ENCODE results near the gene DHRS2. TPM values are rescaled to one million over a fixed set of nuclear protein-coding genes. Genes with fewer than 3 reads are reported as not detected.
A peak's percentile ranks its signal among the peaks of the same experiment; 100 is the strongest.
"Not testable (repeated sequence)": the region's sequence is repeated elsewhere in the genome, so short reads cannot be mapped to it uniquely, and the experiment has no call there.

DHRS2 gene, protein sequence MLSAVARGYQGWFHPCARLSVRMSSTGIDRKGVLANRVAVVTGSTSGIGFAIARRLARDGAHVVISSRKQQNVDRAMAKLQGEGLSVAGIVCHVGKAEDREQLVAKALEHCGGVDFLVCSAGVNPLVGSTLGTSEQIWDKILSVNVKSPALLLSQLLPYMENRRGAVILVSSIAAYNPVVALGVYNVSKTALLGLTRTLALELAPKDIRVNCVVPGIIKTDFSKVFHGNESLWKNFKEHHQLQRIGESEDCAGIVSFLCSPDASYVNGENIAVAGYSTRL
- total RNA-seq: under 1 TPM in 1 of 9 donors, not detected in 8; 0.17 TPM
- polyA plus RNA-seq: under 1 TPM in 1 of 2 donors, not detected in 1; 0.04 TPM
- long read RNA-seq, donor 1: 0 reads
- long read RNA-seq, donor 2: 0 reads
- long read RNA-seq, donor 3: 0 reads

DNA sequence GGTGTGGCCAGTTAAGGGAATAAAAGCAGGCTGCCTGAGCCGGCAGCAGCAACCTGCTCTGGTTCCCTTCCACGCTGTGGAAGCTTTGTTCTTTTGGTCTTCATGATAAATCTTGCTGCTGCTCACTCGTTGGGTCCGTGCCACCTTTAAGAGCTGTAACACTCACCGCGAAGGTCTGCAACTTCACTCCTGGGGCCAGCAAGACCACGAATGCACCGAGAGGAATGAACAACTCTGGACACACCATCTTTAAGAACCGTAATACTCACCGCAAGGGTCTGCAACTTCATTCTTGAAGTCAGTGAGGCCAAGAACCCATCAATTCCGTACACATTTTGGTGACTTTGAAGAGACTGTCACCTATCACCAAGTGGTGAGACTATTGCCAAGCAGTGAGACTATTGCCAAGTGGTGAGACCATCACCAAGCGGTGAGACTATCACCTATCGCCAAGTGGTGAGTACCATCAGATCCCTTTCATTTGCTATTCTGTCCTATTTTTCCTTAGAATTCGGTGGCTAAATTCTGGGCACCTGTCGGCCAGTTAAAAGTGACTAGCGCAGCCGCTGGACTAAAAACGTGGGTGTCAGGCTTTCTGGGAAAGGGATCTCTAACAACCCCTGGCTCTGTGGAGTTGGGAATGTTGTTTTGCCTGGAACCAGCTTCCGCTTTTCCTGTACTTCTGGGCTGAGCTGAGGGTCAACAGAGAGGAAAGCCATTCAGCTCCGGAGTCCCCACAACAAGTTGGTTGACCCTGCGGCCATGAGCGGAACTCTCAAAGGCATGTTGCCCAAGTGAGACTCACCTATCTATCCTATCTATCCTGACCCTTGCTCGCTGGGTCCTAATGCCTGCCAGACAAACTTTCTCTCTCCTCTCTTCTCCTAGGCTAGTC, at the start of gene DHRS2:
DHRS2 (plus strand) TSS at position 48 of the 895 bp plus-strand sequence. CDS start 2,501 bp downstream, outside the sequence.
- Histone ChIP-seq H3K4me3 (no peak within 1 kb of the TSS), H3K27ac (no peak within 1 kb of the TSS), H3K4me1 (peaks cover 0 to 19% (median 6%) of the 10 kb centered on the region in 12 donors), H3K9me3 (peaks cover 0 to 12% (median 0%) of the 10 kb centered on the region in 12 donors), H3K27me3 (no peaks in the 10 kb centered on the region), H3K36me3 (no peaks in the 10 kb centered on the region)
- ATAC-seq (no peak), DNase-seq (no peak)
- 89 to 93% (median 90%) methylated on average over 23 of the region's 23 CpGs for WGBS, 4 donors
- intact Hi-C loops (cut with DNase I): no loop called here
- no peak for TF ChIP-seq POLR2A (IDR thresholded peaks at IDR 0.05)
- TF ChIP-seq, protein P1, sequence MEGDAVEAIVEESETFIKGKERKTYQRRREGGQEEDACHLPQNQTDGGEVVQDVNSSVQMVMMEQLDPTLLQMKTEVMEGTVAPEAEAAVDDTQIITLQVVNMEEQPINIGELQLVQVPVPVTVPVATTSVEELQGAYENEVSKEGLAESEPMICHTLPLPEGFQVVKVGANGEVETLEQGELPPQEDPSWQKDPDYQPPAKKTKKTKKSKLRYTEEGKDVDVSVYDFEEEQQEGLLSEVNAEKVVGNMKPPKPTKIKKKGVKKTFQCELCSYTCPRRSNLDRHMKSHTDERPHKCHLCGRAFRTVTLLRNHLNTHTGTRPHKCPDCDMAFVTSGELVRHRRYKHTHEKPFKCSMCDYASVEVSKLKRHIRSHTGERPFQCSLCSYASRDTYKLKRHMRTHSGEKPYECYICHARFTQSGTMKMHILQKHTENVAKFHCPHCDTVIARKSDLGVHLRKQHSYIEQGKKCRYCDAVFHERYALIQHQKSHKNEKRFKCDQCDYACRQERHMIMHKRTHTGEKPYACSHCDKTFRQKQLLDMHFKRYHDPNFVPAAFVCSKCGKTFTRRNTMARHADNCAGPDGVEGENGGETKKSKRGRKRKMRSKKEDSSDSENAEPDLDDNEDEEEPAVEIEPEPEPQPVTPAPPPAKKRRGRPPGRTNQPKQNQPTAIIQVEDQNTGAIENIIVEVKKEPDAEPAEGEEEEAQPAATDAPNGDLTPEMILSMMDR (IDR thresholded peaks at IDR 0.05): no peak

DNA sequence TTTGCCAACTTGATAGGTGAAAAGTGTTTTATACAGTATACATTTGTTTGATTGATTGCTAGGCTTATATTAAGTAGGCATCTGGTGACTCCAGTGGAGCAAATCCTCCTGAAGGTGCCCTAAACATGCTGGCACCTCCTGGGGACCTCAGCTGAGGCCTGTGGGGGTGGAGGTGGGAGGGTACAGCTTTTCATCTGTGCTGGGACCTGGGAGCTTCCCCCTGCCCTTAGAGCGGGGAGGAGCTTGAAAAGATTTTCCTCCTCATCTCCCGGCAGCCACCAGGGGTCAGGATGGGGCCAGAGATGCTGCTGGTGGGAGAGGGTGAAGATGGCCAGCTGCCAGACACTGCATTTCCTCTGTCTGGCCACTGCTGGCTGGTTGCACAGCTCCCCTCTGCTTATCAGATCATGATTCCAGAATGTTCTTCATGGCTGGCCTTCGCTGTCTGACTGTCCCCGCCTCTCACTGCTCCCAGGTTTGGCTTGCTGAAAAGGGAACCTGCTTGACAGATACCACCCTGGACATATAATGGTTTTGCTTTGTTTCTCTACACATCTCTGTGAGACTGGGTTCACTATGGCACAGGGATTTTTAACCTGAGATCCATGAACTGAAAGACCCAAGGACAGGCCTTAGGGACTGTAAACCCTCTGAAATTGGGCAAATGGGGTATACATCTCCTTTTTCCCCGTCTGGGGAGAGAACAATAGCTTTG, 47.1 kb upstream of the DHRS2 start:
- 11 to 17% (median 14%) methylated on average over 5 of the region's 5 CpGs for WGBS, 4 donors
- no peaks in the 10 kb centered on the region for H3K36me3 ChIP-seq
- no peaks in the 10 kb centered on the region for H3K9me3 ChIP-seq
- H3K27ac ChIP-seq: no peak overlapping the region
- intact Hi-C loops (cut with DNase I): loop anchor here in 4 of 10 donors (1.0 to 5.0 kb wide), 5 partner anchors 323 to 343 kb away; no protein-coding TSS in a partner anchor
- ATAC-seq (peak; percentile 82 to 96 (median 91)), DNase-seq (peak; percentile 84 to 92 (median 87))
- no peak for TF ChIP-seq POLR2A (IDR thresholded peaks at IDR 0.05)
- TF ChIP-seq, protein P1 (IDR thresholded peaks at IDR 0.05): peak; percentile 58 to 76 (median 68)
- H3K4me3 ChIP-seq: no peak overlapping the region
- peaks cover 0 to 7% (median 2%) of the 10 kb centered on the region in 12 donors for H3K4me1 ChIP-seq
- peaks cover 0 to 6% (median 0%) of the 10 kb centered on the region in 9 donors for H3K27me3 ChIP-seq

DNA sequence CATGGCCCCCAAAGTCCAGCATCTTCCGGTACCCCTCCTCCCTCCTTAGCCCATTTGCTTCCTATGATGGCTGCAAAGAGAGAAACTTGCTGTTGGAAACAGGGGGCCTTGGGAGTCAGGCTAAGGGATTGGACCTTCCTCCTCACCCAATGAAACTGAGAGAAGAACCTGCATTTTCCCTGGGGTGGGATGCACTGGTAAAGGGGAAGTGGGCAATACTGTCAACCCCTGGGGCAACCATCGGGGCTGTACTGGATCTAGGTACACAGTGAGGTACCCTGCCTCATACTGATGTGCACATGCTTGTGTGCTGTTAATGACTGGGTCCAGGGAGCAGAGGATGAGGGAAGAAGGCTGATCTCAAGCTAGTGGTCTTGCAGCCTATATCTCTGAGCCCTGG, 46.6 kb upstream of the DHRS2 start:
- Histone ChIP-seq H3K27me3 (peaks cover 0 to 6% (median 0%) of the 10 kb centered on the region in 9 donors), H3K27ac (no peak overlapping the region), H3K4me1 (peaks cover 0 to 7% (median 2%) of the 10 kb centered on the region in 12 donors), H3K9me3 (no peaks in the 10 kb centered on the region), H3K36me3 (no peaks in the 10 kb centered on the region), H3K4me3 (no peak overlapping the region)
- TF ChIP-seq POLR2A (IDR thresholded peaks at IDR 0.05): no peak
- WGBS, 4 donors: 87 to 97% (median 91%) methylated on average over 2 of the region's 2 CpGs
- peak in 1 of 4 donors; percentile 44 for ATAC-seq
- intact Hi-C loops (cut with DNase I): loop anchor here in 4 of 10 donors (1.0 to 5.0 kb wide), 5 partner anchors 323 to 343 kb away; no protein-coding TSS in a partner anchor
- no peak for DNase-seq

- intact Hi-C loops (cut with DNase I): no loop called here
Measured at GRCh38 chr14:23590198-23590597, 46.0 kb upstream of the DHRS2 start.

DNA sequence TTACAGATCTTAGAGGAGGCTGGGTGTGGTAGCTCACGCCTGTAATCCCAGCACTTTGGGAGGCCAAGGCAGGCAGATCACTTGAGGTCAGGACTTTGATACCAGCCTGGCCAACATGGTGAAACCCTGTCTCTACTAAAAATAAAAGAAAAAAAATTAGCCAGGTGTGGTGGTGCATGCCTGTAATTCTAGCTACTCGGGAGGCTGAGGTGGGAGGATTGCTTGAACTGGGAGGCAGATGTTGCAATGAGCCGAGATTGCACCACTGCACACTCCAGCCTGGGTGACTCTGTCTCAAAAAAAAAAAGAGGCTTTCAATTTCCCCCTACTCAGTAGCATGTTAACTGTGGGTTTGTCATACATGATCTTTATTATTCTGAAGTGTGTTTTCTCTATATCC, 42.0 kb upstream of the DHRS2 start:
- H3K36me3 ChIP-seq; ATAC-seq; H3K9me3 ChIP-seq; DNase-seq; H3K27ac ChIP-seq; H3K27me3 ChIP-seq; H3K4me3 ChIP-seq; intact Hi-C loops (cut with DNase I); H3K4me1 ChIP-seq: not testable (repeated sequence)
- 72 to 84% (median 78%) methylated on average over 3 of the region's 3 CpGs for WGBS, 4 donors

More at GRCh38 chr14:23590198-23590597, 46.0 kb upstream of the DHRS2 start:
- H3K27ac ChIP-seq: no peak overlapping the region
- 90 to 93% (median 92%) methylated on average over 4 of the region's 4 CpGs for WGBS, 4 donors
- H3K36me3 ChIP-seq: no peaks in the 10 kb centered on the region
- H3K4me3 ChIP-seq: no peak overlapping the region
- TF ChIP-seq, protein P1 (IDR thresholded peaks at IDR 0.05): no peak
- TF ChIP-seq POLR2A (IDR thresholded peaks at IDR 0.05): no peak
- no peaks in the 10 kb centered on the region for H3K9me3 ChIP-seq
- peaks cover 0 to 7% (median 2%) of the 10 kb centered on the region in 12 donors for H3K4me1 ChIP-seq
- ATAC-seq (no peak), DNase-seq (no peak)
- peaks cover 0 to 6% (median 0%) of the 10 kb centered on the region in 9 donors for H3K27me3 ChIP-seq
